Measurements from ENCODE around the gene ARHGAP26.

Gene ARHGAP26

DNA sequence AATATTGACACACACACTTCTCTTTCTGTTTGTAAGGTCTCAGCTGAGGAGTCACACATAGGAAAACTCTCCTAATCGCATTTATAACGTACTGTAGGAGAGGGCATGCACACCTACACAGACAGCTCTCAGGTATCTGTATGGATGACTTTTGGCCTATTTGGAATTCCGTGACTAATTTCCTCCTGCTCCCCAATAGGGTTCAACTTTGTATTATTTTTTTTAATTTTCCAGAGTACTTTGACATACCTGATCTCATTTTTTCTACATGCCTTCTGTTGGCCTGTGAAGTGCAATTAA is 195.9 kb downstream of the ARHGAP26 start:
- TF ChIP-seq, protein P1, sequence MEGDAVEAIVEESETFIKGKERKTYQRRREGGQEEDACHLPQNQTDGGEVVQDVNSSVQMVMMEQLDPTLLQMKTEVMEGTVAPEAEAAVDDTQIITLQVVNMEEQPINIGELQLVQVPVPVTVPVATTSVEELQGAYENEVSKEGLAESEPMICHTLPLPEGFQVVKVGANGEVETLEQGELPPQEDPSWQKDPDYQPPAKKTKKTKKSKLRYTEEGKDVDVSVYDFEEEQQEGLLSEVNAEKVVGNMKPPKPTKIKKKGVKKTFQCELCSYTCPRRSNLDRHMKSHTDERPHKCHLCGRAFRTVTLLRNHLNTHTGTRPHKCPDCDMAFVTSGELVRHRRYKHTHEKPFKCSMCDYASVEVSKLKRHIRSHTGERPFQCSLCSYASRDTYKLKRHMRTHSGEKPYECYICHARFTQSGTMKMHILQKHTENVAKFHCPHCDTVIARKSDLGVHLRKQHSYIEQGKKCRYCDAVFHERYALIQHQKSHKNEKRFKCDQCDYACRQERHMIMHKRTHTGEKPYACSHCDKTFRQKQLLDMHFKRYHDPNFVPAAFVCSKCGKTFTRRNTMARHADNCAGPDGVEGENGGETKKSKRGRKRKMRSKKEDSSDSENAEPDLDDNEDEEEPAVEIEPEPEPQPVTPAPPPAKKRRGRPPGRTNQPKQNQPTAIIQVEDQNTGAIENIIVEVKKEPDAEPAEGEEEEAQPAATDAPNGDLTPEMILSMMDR (IDR thresholded peaks at IDR 0.05; ENCODE audit: borderline replicate concordance, insufficient read depth, low read depth, low read length), result no peak
- no peak overlapping the region for H3K4me3 ChIP-seq (ENCODE audit: low read depth, low read length)

DNA sequence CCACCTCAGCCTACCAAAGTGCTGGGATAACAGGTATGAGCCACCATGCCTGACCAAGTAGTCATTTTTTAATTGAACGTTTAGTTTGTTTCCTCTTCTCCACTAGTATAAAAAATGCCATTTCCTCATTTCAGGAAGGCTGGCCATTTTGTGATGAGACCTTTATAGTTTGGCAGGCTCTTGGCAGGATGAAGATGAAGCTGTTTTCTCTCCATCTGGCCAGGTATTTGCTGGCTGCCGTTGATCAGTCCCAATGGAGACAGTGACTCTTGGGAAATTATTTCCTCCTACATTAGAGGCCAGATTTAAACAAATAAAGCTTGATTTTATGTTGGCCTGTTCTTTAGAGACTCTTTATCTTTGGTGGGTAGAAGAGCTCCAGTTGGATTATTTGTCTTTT is 199.0 kb downstream of the ARHGAP26 start:
- TF ChIP-seq, protein P1 (IDR thresholded peaks at IDR 0.05; ENCODE audit: borderline replicate concordance, insufficient read depth, low read depth, low read length), result no peak

DNA sequence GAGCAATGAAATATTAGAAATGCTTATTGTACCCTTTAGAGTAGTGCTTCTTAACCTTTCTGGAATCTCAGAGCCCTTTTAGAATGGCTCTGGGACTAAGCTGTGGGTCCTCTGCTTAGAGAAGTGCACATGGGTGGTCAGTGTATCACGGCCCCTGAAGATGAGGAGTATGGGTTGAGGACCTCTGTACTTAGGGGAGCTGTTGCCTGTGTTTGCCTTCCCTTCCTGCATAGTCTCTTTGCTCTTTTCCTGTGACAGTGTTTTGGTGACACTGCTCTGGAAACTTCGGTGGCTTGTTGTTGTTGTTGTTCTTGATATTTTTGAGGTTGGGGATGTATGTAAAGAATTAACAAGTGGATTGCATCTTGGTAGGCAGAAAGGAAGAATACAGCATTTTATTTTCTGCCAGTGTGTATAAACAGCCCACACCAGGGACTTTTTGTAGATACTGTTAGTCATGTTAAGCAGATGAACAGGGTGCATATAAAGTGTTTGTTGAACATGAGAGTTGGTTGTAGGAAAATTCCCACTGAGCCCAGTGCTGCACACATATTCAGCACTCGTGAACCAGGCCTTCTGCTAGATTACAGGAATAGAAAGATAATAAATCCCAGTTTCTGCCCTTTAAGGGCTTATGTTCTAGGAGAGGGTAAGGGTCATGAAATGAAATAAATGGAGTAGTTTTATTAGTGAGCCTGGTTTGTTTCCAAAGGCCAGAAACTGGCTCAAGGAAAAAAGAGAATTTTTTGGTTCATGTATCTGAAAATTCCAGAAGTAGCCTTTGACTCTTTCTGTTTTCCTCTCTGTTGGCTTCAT is 199.7 kb downstream of the ARHGAP26 start:
- TF ChIP-seq, protein P1 (IDR thresholded peaks at IDR 0.05; ENCODE audit: borderline replicate concordance, insufficient read depth, low read depth, low read length), result no peak

More for the DNA sequence above, 199.0 kb downstream of the ARHGAP26 start:
- H3K4me3 ChIP-seq (ENCODE audit: low read depth, low read length), result no peak overlapping the region

DNA sequence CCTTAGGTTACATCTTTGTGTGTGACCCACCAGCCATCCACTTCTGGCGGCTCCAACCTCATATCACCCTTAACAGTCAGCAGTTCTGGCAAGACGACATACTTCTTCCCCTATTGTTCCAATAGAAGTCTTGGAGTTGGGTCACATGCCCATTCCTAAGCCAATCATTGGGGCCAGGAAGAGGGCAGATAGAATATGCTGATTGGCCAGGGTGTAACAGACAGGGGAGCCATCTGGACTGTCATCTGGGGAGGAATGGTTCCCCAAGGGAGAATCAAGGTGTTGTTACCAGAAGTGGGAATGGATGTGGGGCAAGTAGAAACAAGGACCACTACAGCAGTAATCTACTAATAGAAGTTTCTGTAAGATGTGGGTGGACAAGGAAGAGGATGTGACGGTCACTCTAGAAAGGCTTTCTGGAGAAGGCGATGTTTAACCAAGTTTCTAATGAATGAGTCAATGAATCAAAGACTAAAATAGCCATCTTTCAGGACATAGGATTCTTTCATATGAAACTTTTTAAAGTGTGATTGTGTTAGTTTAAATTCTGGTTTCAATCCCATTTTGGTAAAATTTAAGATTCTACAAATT is 200.4 kb downstream of the ARHGAP26 start:
- H3K4me3 ChIP-seq (ENCODE audit: low read depth, low read length), result no peak overlapping the region
- TF ChIP-seq, protein P1 (IDR thresholded peaks at IDR 0.05; ENCODE audit: borderline replicate concordance, insufficient read depth, low read depth, low read length), result no peak

More for the DNA sequence above, 199.7 kb downstream of the ARHGAP26 start:
- no peak overlapping the region for H3K4me3 ChIP-seq (ENCODE audit: low read depth, low read length)

DNA sequence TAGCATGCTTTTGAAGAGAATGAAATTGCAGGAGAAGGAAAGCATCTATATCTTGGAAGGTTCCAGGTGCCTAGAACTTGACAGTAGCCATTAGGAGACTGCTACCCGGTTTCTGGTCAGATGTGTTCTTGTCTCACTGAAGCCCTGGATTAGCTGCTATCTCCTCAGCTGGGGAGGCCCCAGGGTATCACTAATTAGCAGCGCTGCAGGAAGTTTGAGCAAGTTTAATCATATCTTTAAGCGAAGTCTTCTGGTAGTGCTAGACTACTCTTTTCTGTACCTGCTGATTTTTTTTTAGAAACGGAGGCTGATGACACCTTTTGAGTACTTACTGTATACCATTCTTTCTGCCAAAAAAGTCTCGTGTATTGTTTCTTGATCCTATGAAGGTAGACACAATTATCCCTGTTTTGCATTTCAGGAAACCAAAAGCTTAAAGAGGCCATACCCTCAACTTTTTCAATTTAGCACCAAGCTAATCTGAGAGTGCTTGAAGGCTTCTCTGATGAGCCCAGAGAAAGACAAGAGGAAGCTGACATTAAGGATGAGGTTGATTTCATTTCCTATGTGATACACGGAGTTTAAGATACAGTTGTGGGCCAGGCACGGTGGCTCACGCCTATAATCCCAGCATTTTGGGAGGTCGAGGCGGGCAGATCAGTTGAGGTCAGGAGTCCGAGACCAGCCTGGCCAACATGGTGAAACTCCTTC is 201.3 kb downstream of the ARHGAP26 start:
- no peak overlapping the region for H3K4me3 ChIP-seq (ENCODE audit: low read depth, low read length)

DNA sequence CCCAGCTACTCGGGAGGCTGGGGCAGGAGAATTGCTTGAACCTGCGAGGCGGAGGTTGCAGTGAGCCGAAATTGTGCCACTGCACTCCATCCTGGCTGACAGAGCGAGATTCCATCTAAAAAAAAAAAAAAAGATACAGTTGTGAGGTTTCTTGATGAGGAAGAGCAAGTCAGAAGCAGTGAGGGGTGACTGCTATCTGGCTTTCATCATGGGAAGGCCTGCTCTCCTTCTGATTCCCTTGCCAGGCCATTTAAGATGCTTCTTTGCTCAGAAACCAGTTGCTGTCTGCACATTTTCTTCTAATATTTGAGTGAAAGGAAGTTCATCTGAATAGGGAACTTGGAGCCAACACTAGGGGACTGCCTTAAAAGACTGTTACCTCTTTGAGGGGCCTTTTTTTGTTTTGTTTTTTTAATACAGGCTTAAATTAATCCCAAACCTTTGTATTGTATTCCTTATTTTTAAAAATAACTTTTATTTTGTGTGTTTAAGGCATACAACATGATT is 201.9 kb downstream of the ARHGAP26 start:
- TF ChIP-seq, protein P1 (IDR thresholded peaks at IDR 0.05; ENCODE audit: borderline replicate concordance, insufficient read depth, low read depth, low read length), result no peak
- H3K4me3 ChIP-seq (ENCODE audit: low read depth, low read length), result no peak overlapping the region

More for the DNA sequence above, 201.3 kb downstream of the ARHGAP26 start:
- TF ChIP-seq, protein P1 (IDR thresholded peaks at IDR 0.05; ENCODE audit: borderline replicate concordance, insufficient read depth, low read depth, low read length), result no peak
